ENCODE results near the gene SUGCT. TPM values are rescaled to one million over a fixed set of nuclear protein-coding genes. Genes with fewer than 3 reads are reported as not detected.

Gene SUGCT
- total and polyA plus RNA-seq, 2 of the 8 experiments (the other 6 are each of a cell fraction or from before 2014, with no cell fraction given) = 2.8 to 5.4 TPM

DNA sequence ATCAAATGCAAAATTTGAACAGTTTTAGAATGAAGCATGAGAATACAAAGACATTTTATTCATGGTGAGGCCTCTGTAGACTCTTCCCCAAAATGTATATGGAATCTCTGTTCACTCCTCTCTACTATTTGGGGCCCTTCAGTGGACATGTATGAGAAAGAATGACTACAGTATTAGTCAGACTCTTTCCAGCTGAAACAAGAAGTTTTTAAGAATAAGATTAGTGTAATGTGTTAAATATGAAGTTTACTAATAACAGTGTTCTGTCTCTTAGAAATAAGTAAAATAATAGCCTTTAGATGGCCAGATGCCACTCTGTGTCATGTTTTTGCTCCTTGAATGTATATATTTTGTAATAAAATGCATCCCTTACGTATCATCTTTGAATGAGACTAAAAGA is 585.6 kb downstream of the SUGCT start:
- H3K56ac ChIP-seq (replicated peaks; ENCODE audit: insufficient read length, low read depth, low read length) = no peak overlapping the region
- H3K36me3 ChIP-seq (ENCODE audit: control insufficient read depth in 2 of 4, insufficient read depth in 4 of 4, low read length in 3 of 4) = no peaks in the 10 kb centered on the region; a peak in 2 of 8 replicates
- no peak overlapping the region for H2BK15ac ChIP-seq (ENCODE audit: low read length)
- H4K91ac ChIP-seq (replicated peaks; ENCODE audit: insufficient read length, low read length) = no peak overlapping the region
- no peak overlapping the region for H3K4me2 ChIP-seq (ENCODE audit: insufficient read depth in 1 of 2, low read depth in 2 of 2, low read length in 2 of 2)
- no peaks in the 10 kb centered on the region for H3K23me2 ChIP-seq (ENCODE audit: low read depth, low read length)
- no peak overlapping the region for H3K14ac ChIP-seq (ENCODE audit: insufficient read length)
- no peak overlapping the region for H2BK5ac ChIP-seq (ENCODE audit: low read depth, low read length)
- WGBS, 2 experiments (ENCODE audit: extremely low coverage in 1 of 2, insufficient coverage in 1 of 2, insufficient read length in 1 of 2, insufficient replicate concordance in 2 of 2, low coverage in 1 of 2, low lambda C conversion rate in 2 of 2, missing lambda C conversion rate in 1 of 2) = 96% methylated on average over 1 of the region's 1 CpG; no CpG with 5 or more reads in 1 of the 2 experiments
- CTCF ChIA-PET (ENCODE audit: partially characterized antibody) = interaction anchor here (1.6 kb wide), 1 partner anchor 16 kb away, joined by 8 read pairs; no protein-coding TSS in a partner anchor
- no peak overlapping the region for H2AK5ac ChIP-seq (ENCODE audit: low read depth, low read length)
- no peak overlapping the region for H2BK120ac ChIP-seq (replicated peaks; ENCODE audit: low read depth, low read length)
- no peaks in the 10 kb centered on the region for H4K20me1 ChIP-seq (replicated peaks in 1 of 2; ENCODE audit: control insufficient read depth in 1 of 2, insufficient read depth in 2 of 2, low read length in 2 of 2)
- H3K79me2 ChIP-seq (ENCODE audit: control insufficient read depth in 1 of 2, insufficient read depth in 2 of 2, low read length in 2 of 2) = no peaks in the 10 kb centered on the region
- FAIRE-seq = no peak
- no peak overlapping the region for H2AFZ ChIP-seq (ENCODE audit: low read length)
- no peak overlapping the region for H3K18ac ChIP-seq (ENCODE audit: extremely low read depth, low read length)
- no peak overlapping the region for H4K5ac ChIP-seq (ENCODE audit: insufficient read length, low read depth, low read length)
- H2BK20ac ChIP-seq (ENCODE audit: low read length) = no peak overlapping the region
- no peak overlapping the region for H3K4ac ChIP-seq (replicated peaks; ENCODE audit: insufficient read length, low read depth, low read length)
- H3K9me3 ChIP-seq (ENCODE audit: insufficient read depth in 2 of 2, low read depth in 1 of 2, low read length in 1 of 2) = no peaks in the 10 kb centered on the region
- H3K23ac ChIP-seq (ENCODE audit: insufficient read length) = no peak overlapping the region
- no peak overlapping the region for H2BK12ac ChIP-seq (ENCODE audit: low read depth, low read length)
- no peak overlapping the region for H4K8ac ChIP-seq (ENCODE audit: extremely low read depth, insufficient read depth, low read length)
- POLR2A ChIA-PET (ENCODE audit: partially characterized antibody) = no interaction called here
- H3K9ac ChIP-seq (replicated peaks in 1 of 4; ENCODE audit: extremely low read depth in 1 of 4, low read depth in 3 of 4, low read length in 3 of 4) = no peak overlapping the region
- H3K79me1 ChIP-seq (ENCODE audit: low read depth, low read length) = no peaks in the 10 kb centered on the region
- H3K27ac ChIP-seq (ENCODE audit: low read depth, low read length) = no peak overlapping the region
- no peak for DNase-seq (ENCODE audit: low read depth in 1 of 2, low spot score in 2 of 2)
- H3K4me3 ChIP-seq (ENCODE audit: extremely low read depth in 1 of 4, insufficient read depth in 2 of 4, low read depth in 3 of 4, low read length in 4 of 4) = no peak overlapping the region
- no peaks in the 10 kb centered on the region for H3K27me3 ChIP-seq (replicated peaks in 1 of 4; ENCODE audit: control insufficient read depth in 3 of 4, extremely low read depth in 1 of 4, insufficient read depth in 3 of 4, low read length in 3 of 4)
- peaks cover 0 to 8% (median 3%) of the 10 kb centered on the region in 4 experiments; a peak in 4 of 7 replicates for H3K4me1 ChIP-seq (replicated peaks in 1 of 4; ENCODE audit: control insufficient read depth in 3 of 4, insufficient read depth in 4 of 4, low read length in 3 of 4)
- no peak for TF ChIP-seq RFX5 (IDR thresholded peaks at IDR 0.05; ENCODE audit: borderline replicate concordance, low read depth, low read length)
- no peak for TF ChIP-seq CHD1 (IDR thresholded peaks at IDR 0.05; ENCODE audit: low read depth, low read length)
- no peak for TF ChIP-seq RBBP5 (IDR thresholded peaks at IDR 0.05; ENCODE audit: borderline replicate concordance, low read depth, low read length)
- TF ChIP-seq RNF2 (IDR thresholded peaks at IDR 0.05; ENCODE audit: borderline replicate concordance, low read depth, low read length, missing control alignments, poor library complexity, severe bottlenecking) = no peak
- no peak for TF ChIP-seq CTCF (IDR thresholded peaks at IDR 0.05; ENCODE audit: control extremely low read depth in 1 of 3, insufficient read depth in 1 of 3, low read depth in 1 of 3, low read length in 3 of 3)
- no peak for TF ChIP-seq SIN3A (conservative IDR thresholded peaks at IDR 0.05 in 1 of 2, IDR thresholded peaks at IDR 0.05 in 1 of 2; ENCODE audit: low read depth in 1 of 2, low read length in 2 of 2)
- no peak for TF ChIP-seq RXRA (IDR thresholded peaks at IDR 0.05; ENCODE audit: insufficient read depth, low read depth, low read length)
- TF ChIP-seq, protein P1, sequence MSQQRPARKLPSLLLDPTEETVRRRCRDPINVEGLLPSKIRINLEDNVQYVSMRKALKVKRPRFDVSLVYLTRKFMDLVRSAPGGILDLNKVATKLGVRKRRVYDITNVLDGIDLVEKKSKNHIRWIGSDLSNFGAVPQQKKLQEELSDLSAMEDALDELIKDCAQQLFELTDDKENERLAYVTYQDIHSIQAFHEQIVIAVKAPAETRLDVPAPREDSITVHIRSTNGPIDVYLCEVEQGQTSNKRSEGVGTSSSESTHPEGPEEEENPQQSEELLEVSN (IDR thresholded peaks at IDR 0.05) = no peak
- TF ChIP-seq POLR2A (IDR thresholded peaks at IDR 0.05; ENCODE audit: control extremely low read depth in 1 of 2, low read depth in 2 of 2, low read length in 2 of 2) = no peak
- no peak for TF ChIP-seq ZNF274 (IDR thresholded peaks at IDR 0.05; ENCODE audit: borderline replicate concordance, extremely low read depth, low read length)
